Left ventricle myocardium superior (tissue), 1 donor: ENCODE data around the gene CNNM1. TPM values are rescaled to one million over a fixed set of nuclear protein-coding genes. Genes with fewer than 3 reads are reported as not detected.

Experiments
- ATAC-seq: fragments of 200-7000 bp; cut with Tn5 transposase; one replicate; pipeline ENCODE4 v1.9.1; 2020; ENCODE audit warnings: mild to moderate bottlenecking, moderate library complexity
- DNase-seq: peaks from one replicate; pipeline ENCODE4 v3.0.0-alpha.2; 2020
- intact Hi-C: fragments of 100-400 bp; cut with micrococcal nuclease; formaldehyde crosslinking; loops from one replicate; pipeline ENCODE4 v1.11.0; 2022
- total RNA-seq: library from RNA; stranded (reverse); fragmentation: NEBNext Ultra II Directional; extraction: Animal tissue kit (Norgen Biotek cat#: 25700); gene quantifications from one replicate; pipeline ENCODE4 v1.2.1, GENCODE V29; 2021
- donor health status: DM: no; HTN: yes; CAD: no; lungs with severe emphysema.

CNNM1 gene
- total RNA-seq, 1 donor from 2014 or later: 0.10 TPM

- intact Hi-C loops: no loop called here
- ATAC-seq (peak; percentile 76), DNase-seq (peak; percentile 46)
Measured at GRCh38 chr10:99330347-99330924, 1.3 kb downstream of the CNNM1 start.

DNA sequence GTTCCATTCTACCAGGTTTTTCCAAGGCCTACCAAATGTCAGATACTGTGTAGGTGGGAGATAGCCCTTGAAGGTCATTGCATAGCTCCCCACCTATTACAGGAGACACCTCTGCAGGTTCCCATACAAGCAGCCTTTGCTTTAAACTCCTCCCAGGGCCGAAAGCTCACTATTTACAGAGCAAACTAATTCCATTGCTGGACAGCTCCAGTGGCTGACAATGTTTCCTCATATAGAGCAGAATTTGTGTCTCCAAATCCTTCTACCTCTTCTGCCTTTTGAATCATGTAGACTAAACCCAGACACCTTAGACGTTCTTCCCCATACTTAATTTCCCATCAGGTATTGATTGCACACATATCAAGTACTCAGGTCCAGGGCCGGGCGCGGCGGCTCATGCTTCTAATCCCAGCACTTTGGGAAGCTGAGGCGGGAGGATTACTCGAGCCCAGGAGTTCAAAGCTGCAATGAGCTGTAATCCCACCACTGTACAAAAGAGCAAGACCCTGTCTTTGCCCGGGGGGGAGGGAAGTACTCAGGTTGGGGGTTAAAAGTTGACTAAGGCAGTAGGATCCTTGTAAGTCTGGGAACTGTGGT lies 2.1 kb downstream of the CNNM1 start:
- ATAC-seq (no peak), DNase-seq (no peak)
- intact Hi-C loops: no loop called here

DNA sequence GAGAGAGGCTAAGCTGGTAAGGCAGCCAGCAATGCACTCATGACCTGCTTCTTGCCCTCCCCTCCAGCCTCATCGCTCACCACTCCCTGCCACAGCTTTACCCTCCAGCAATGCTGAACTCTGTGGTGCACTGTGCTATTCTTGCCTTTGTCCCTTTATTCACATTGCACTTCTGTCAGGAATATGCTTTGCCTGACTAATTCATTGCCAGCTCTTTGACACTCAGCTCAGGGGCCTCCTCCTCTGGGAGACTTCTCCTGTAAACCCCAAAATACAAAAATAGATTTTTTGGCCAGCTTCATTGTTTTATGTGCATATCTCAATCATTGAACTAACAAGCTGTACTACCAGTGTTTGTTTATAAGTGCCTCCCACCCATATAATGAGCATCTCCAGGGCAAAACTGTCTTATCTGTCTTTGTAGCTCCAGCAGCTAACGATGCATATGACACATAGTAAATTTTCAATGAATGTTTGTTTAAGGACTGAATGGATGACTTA lies 8.2 kb downstream of the CNNM1 start:
- DNase-seq: no peak
- intact Hi-C loops: no loop called here
- peak; percentile 83 for ATAC-seq

- DNase-seq: no peak
- intact Hi-C loops: no loop called here
- no peak for ATAC-seq
Measured at GRCh38 chr10:99337901-99338300, 8.7 kb downstream of the CNNM1 start.

- intact Hi-C loops: no loop called here
Measured at GRCh38 chr10:99339077-99339476, 9.9 kb downstream of the CNNM1 start.

GRCh38 chr10:99339563-99340047 lies 10.4 kb downstream of the CNNM1 start:
- ATAC-seq (no peak), DNase-seq (no peak)
- intact Hi-C loops: no loop called here

More at GRCh38 chr10:99339077-99339476, 9.9 kb downstream of the CNNM1 start:
- ATAC-seq (no peak), DNase-seq (no peak)

DNA sequence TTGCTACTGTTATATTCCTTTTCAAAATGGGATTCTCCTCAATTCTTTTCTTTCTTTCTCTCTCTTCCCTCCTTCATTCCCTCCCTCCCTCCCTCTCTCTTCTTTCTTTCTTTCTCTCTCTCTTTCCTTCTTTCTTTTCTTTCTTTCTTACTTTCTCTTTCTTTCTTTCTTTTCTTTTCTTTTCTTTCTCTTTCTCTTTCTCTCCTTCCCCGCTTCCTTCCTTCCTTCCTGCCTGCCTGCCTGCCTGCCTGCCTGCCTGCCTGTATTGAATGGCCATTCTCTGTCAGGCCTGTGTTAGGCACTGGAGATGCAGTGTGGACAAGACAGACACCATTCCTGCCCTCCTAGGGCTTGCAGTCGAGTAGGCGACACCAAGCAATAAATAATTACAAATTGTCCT lies 11.5 kb downstream of the CNNM1 start:
- intact Hi-C loops: no loop called here
- ATAC-seq (no peak), DNase-seq (no peak)

DNA sequence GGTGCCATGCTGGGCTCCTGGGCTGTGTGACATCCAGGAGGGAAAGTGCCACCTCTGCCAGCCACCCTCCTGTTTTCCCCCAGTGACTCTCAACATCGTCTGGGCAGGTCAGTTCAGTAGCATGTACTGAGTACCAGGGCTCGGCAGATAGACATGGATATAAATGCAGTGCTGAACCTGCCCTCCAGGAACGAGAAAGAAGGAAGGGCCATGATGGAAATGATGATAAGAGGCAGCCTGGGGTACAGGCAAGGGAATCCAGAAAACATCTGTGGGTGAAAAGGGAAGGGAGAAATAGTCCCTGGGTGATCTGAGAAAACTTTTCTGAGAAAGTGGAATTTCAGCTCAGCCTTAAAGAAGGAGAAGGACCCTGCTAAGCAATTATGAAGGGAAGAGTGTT lies 12.1 kb downstream of the CNNM1 start:
- no peak for ATAC-seq
- intact Hi-C loops: no loop called here
- DNase-seq: no peak

- ATAC-seq (peak; percentile 38), DNase-seq (no peak)
- intact Hi-C loops: no loop called here
Measured at GRCh38 chr10:99341860-99342490, 12.8 kb downstream of the CNNM1 start.

GRCh38 chr10:99343262-99343661 lies 14.1 kb downstream of the CNNM1 start:
- ATAC-seq: no peak

DNA sequence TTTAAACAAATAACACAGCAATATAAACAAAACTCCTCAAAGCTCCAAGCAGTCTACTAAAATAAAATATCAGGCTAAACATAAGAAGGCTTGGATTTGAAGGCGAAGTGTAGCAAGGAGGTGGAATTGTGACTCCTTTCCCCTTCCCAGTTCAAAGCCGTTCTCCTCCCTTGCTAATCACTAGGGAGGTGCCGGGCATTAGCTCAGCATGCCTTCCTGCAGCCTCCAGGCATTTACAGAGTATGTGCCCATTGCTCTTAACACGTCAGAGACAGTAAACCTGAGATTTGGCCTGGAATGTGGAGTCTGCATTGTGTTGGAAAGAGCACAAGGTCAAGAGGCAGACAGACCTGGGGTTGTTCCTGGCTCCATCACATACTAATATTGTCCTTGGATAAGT lies 15.6 kb downstream of the CNNM1 start:
- ATAC-seq: no peak
- no peak for DNase-seq
- intact Hi-C loops: no loop called here

More at GRCh38 chr10:99343262-99343661, 14.1 kb downstream of the CNNM1 start:
- DNase-seq: no peak
- intact Hi-C loops: no loop called here

DNA sequence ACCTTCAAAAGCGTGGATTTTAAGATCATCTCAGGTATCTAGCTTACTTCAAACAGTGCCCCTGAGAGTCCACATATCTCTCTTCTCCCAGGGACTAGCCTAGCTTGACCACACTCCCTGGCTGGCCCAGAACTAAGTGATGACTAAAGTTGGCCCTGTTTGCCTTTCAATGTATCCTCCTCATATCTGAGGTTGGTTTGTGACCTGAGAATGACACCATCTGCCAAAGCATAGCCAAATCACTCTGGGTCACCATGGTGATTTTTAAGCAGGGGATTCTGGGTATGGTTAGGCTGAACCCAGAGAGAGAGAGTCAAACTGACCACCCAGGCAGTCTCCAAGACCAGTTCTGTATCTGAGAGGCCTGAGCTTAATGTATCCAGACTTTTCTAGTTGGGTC lies 16.2 kb downstream of the CNNM1 start:
- intact Hi-C loops: no loop called here
- ATAC-seq: no peak
- DNase-seq: no peak

- DNase-seq: no peak
- ATAC-seq: no peak
- intact Hi-C loops: no loop called here
Measured at GRCh38 chr10:99346247-99346646, 17.1 kb downstream of the CNNM1 start.

DNA sequence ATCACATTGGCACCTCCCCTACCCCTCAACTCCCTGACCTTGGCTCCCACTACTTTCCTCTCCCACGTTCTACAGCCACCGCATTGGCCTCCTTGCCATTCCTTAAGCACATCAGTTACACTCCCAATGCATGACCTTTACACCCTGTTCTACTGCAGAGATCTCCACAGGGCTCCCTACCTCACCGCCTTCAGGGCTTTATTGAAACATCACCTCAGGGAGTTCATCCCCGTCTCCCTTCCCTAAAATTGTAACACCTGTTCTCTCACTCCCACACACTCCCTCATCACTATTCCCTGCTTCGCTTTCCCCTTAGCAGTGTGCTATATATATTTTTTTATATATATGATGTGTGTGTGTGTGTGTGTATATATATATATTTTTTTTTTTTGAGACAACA lies 18.5 kb downstream of the CNNM1 start:
- intact Hi-C loops: no loop called here
- no peak for DNase-seq
- no peak for ATAC-seq

DNA sequence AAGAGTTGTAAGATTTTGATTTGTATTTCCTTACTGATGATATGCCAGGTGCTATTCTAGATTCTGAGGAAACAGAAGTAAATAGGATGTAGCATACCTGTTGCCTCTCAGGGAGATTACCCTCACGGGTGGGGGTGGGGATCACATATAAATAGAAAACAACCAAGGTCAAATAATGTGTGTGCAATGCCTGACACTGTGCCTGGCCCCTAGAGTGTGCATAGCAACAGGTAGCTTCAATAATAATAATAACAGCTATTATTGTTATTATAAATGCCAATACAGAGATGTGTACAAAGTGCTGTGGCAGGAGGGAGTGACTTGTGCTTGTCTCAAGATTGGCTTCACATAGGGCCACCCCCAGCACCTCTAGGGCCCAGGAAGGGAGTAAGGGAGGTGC lies 24.0 kb downstream of the CNNM1 start:
- intact Hi-C loops: no loop called here

GRCh38 chr10:99357691-99358090 lies 28.5 kb downstream of the CNNM1 start:
- intact Hi-C loops: no loop called here
- DNase-seq (no peak), ATAC-seq (peak; percentile 54)

More for the DNA sequence above, 24.0 kb downstream of the CNNM1 start:
- DNase-seq: no peak
- ATAC-seq: no peak

DNA sequence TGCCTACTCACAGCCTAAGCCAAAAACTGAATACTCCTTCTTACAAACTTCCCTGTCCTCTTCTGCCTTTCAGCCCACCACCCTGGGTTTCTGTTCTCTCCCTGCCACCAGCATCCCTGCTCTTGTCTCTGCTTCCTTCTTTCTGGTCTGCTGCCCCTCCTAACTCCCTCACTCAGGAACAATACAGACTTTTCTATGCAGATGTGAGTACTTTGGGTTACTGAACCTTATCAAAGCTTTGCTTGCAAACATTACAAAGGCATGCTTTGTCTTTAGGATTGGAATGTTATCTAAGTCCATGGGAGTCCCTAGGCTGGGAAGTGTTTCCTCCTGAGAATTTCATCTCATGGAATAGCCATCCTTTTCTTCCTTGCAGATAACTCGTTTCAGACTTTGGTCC lies 28.9 kb downstream of the CNNM1 start:
- intact Hi-C loops: no loop called here
- DNase-seq (no peak), ATAC-seq (no peak)

- ATAC-seq: no peak
- no peak for DNase-seq
- intact Hi-C loops: no loop called here
Measured at GRCh38 chr10:99360934-99361333, 31.8 kb downstream of the CNNM1 start.

GRCh38 chr10:99364125-99364524 lies 35.0 kb downstream of the CNNM1 start:
- intact Hi-C loops: no loop called here
- ATAC-seq (no peak), DNase-seq (no peak)

DNA sequence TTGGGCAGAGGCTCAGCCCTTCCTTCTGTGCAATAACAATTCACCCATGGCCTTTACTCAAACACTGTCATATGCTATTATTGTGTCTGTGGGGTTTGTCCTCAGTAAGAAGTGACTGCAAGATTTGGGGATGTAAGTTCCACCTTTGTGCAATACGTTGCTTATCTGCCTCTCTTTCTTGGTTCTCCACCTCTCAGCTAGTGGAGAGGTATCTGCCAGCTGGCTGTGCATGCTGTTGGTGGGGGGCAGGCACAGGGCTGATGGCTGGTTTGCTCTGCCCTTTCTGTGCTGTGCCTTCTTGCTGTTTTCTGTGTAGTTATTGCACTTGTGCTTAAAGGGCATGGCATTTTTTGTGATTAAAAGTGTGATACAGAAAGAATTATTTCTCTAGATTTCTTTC lies 36.2 kb downstream of the CNNM1 start:
- no peak for ATAC-seq
- intact Hi-C loops: no loop called here
- no peak for DNase-seq

- DNase-seq (no peak), ATAC-seq (no peak)
- intact Hi-C loops: no loop called here
Measured at GRCh38 chr10:99365736-99366135, 36.6 kb downstream of the CNNM1 start.
